Hematopoietic multipotent progenitor cell treated with erythropoietin and hydrocortisone succinate and interleukin-3 and kit ligand, for 6 days (in vitro differentiated cells): ENCODE measurements around the gene CSTF2.
"Not testable (repeated sequence)": the region's sequence is repeated elsewhere in the genome, so short reads cannot be mapped to it uniquely, and the experiment has no call there.

Experiments used
- DNase-seq: peaks from one replicate; pipeline ENCODE4 v3.0.0-alpha.2; 2015

Gene CSTF2

GRCh38 chrX:100819837-100820666 is at the start of gene CSTF2:
CSTF2 (plus strand) TSS chrX:100820391; CDS start chrX:100820417, 26 bp downstream.
- DNase-seq: peak; percentile 89

GRCh38 chrX:100796371-100796770 is 23.8 kb upstream of the CSTF2 start:
- not testable (repeated sequence) for DNase-seq

DNA sequence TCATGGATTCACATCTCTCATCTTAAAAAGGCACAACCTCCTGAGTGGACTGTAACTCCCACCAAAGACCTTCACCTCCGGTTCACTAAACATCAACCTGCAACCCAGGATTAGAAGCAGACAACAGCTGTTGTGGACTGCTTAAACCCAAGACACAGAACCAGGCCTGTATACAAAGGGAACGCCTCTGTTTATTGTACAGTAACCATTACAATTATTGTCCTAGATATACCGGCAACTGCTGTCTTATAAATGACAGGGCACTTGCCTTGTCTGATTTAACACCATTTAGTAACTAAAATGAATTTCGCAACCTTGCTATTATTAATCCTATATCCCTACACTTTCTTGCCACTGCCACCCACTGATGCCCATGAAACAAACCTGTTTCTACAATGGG is 22.8 kb upstream of the CSTF2 start:
- DNase-seq: no peak

DNA sequence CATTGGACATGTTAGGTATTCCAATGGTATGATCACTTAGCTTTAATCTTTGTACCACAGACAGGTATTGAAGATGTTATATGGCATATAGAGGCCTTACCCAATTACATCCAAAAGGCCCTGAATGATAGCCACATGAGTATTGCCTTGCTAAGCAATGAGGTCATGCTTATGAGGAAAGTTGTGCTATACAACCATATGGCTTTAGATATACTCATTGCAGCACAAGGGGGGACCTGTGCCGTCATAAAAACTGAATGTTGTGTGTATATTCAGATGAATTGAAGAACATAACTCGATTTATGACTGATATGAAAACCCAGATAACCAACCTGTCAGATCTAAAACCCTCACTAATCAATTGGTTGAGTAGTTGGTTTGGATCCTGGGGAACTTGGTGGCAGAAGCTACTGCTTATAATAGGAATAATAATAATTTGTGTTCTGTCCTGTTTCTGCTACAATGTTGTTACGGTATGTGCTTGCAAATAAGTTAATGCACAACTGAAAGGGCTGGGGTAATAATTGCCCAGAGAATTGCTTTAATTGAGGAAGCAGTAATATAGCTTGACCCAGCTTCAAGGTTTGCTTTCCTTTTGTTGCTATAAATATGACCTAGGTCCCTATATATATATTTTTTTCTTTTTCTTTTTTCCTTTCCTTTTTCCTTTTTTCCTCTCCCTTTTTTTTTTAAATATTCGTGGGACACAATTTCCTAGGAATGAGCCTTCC is 21.5 kb upstream of the CSTF2 start:
- DNase-seq: no peak

- no peak for DNase-seq
Observed at GRCh38 chrX:100802843-100803242, 17.3 kb upstream of the CSTF2 start.

- DNase-seq: no peak
Observed at GRCh38 chrX:100804780-100805179, 15.4 kb upstream of the CSTF2 start.

DNA sequence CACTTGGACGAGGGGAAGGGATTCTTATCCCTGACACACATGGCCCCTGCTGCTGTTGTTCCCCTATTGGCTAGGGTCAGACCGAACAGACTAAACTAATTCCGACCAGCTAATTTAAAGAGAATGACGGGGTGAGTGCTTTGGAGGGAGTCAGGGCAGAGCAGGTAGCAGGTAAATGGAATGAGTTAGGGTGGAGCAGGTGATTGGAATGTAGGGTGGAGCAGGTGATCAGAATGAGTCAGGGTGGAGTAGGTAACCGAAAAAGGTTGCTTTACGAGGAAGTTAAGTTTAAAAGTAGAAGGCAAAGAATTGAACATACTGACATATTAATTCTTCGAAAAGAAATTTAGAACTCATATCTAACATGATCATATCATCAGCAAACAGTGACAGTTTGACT is 11.9 kb upstream of the CSTF2 start:
- not testable (repeated sequence) for DNase-seq

DNA sequence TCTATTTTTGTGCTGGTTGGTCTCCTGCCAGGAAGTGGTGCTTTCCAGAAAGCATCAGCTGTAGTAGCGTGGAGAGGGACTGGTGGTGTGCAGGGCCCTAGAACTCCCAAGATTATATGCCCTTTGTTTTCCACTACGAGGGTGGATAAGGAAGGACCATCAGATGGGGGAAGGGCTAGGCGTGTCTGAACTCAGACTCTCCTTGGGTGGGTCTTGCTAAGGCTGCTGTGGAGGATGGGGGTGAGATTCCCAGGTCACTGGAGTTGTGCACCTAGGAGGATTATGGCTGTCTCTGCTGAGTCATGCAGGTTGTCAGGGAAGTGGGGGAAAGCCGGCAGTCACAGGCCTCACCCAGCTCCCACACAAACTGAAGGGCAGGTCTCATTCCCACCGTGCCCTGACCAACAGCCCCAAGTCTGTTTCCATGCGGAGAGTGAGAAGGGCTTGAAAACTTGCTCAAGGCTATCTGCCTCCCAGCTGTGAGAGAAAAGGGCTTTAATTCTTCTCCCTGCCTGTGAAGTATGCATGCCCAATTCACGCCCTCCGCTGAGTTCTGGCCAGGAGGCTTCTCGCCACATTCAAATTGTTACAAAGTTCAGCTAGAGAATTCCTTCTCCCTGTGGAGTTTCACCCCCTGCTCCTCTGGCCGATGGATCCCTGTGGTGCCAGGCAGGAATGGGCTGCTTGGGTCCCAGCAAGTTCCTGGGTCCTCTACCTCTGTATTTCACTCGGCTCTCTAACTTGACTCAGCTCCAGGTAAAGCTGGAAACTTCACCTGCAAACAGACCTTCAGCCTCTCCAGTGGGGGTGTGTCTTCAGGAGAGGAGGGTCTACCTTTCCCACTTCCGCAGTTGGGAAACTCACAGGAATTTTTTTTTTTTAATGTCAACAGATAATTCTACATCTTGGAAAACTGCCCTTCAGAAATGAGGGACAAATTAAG is 7.7 kb upstream of the CSTF2 start:
- DNase-seq: no peak

DNA sequence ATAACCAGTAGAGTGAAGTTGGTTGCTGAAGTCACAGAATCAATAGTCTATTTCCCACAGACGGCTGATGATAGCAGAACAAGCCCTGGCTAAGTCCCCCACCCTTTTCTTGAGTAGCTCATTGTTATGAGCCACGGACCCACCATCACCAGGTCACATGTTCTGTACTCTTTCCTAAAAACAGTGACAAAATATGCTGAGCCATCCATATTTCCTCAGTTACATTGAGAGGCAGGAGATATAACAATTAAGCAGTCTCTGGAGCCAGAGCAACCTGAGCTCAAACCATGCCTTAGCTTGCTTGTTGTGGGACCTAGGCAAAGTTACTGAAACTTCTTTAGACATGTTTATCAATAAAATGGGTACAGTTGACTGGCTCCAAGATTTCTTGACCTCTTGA is 2.9 kb upstream of the CSTF2 start:
- DNase-seq: no peak

- DNase-seq: no peak
Observed at GRCh38 chrX:100819534-100819836, 706 bp upstream of the CSTF2 start.

- no peak for DNase-seq
Observed at GRCh38 chrX:100829730-100830129, 9.5 kb downstream of the CSTF2 start.

DNA sequence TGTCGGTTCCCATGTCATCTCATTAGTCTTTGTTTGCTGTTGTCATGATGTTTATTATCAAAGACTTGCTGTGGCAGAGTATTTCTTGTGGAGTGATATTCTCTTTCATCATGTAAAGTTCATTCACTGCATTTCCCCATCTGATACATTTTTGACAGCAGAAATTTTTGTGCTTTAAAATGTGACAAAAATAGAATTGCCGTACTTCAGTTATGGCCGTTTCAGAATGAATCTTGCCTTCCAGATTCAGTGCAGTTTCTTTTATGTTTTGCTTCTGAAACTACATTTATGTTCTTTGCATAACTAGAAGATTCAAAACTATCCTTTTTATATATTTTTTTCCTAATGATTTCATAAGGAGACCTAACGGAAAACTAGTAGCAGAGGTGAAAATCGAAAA is 10.0 kb downstream of the CSTF2 start:
- DNase-seq: no peak

DNA sequence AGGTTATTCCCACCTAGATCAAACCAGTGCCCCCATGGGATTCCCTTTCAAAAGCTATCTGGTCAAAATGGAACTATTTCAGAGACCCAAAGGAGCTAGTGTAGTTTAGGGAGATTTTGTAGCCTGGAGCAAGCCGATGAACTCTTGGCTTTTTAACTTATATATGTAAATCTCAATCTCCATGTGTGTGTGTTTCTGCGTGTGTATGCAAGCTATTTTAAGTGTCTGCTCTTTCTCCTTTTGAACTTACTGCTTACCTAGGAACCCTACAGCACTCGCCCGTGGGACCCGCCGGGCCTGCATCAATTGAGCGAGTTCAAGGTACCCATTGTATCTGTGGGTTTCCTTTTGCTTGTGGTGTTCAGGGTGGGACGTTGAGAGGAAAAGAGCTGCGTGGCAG is 10.4 kb downstream of the CSTF2 start:
- DNase-seq: no peak

DNA sequence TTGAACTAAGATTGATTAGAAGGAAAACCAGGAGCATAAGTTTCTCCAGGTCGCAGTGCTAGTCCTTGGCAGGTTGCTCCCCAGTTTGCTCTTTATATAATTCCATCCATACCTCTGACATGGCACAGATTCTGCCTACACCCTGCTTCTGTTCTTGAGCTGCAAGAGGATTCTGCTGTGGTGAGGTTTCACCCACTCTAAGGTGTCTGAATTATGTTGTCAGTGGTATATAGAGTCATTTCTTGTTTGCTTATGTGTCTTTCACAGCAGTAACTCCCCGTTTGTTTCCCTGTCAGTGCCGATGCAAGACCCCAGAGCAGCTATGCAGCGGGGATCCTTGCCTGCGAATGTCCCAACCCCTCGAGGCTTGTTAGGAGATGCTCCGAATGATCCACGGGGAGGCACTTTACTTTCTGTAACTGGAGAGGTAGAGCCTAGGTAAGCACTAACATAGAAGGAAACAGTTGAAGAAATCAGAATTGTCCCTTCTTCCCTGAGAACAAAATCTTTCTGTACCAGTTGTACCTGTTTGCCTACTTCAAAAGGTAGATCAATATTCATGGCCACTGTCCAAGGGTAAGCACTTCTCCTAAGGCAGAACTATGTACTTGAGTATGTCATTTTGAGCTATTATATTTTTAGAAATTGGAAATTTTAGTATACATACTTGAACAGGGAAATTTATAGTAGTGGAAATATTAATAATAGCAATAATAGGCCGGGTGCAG is 11.2 kb downstream of the CSTF2 start:
- DNase-seq: no peak

DNA sequence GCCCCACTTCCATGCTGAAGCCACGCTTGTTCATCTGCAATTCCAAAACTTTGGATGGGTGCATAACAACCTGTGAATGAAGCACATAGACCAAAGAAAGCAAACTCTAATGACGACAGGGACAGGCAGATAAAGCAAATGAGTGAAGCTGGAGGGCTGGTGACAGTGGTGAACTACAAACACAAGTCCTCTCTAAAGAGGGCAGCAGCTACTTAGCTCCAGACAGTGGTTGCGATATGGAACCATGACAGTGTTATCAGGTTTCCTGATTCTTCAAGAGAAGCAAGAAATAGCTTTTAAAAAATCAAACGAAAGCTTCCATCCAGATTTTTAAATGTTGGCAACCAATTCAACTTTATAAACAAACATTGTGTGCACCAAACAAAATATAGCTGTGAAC is 30.1 kb downstream of the CSTF2 start:
- DNase-seq: no peak

GRCh38 chrX:100852810-100853209 is 32.6 kb downstream of the CSTF2 start:
- no peak for DNase-seq

DNA sequence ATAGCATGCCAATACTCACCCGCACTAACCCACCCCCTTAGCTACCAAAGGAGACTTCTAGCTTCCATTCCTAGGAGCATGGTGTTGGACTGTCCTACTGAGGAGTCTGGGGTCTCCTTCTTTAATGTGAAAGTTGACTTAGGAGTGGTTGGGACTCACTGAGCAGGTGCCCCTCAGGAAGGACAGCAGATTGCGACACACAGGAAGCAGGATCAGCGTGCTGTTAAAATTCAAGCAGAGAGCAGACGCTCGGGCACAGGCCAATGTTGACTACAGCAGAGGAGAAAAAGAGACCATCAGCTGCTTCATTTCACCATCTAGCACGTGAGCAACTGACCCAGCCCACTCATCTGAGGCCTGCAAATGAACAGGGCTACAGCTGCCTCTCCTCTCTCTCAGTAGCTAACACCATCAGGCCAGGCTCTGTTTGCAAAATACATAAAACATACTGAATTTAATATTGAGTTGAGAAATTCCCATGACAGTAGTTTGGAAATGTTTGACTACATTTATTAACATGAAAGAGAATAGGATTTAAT is 43.2 kb downstream of the CSTF2 start:
- DNase-seq: no peak

- no peak for DNase-seq
Observed at GRCh38 chrX:100864657-100865391, 44.6 kb downstream of the CSTF2 start.

- no peak for DNase-seq
Observed at GRCh38 chrX:100868273-100868672, 48.1 kb downstream of the CSTF2 start.

DNA sequence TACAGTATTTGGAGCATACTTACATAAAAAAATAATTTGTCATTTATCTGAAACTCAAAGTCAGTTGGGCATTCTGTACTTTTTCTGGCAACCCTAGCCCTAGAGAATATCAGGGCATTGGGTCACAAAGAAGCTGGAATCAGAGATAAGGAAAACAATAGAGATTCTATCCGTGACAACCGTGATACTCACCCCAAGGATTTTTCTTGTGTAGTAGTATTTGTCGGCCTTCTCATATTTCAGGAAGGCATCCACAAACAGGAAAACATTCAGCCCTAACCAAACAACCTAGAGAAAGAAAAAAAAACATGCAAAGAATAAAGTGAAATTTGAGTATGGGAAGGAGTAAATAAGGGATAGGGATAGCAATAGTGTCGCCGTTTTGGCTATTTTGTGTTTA is 50.3 kb downstream of the CSTF2 start:
- no peak for DNase-seq
